Endothelial cell of hepatic sinusoid (primary cell): Measurements from ENCODE around the gene PRDM12.

ENCODE experiments used
- in situ Hi-C: cut with HindIII; loops from 2 replicates; pipeline ENCODE4 v1.10.0; 2017; ENCODE audit warnings: low sequenced_read_pairs

The PRDM12 gene

DNA sequence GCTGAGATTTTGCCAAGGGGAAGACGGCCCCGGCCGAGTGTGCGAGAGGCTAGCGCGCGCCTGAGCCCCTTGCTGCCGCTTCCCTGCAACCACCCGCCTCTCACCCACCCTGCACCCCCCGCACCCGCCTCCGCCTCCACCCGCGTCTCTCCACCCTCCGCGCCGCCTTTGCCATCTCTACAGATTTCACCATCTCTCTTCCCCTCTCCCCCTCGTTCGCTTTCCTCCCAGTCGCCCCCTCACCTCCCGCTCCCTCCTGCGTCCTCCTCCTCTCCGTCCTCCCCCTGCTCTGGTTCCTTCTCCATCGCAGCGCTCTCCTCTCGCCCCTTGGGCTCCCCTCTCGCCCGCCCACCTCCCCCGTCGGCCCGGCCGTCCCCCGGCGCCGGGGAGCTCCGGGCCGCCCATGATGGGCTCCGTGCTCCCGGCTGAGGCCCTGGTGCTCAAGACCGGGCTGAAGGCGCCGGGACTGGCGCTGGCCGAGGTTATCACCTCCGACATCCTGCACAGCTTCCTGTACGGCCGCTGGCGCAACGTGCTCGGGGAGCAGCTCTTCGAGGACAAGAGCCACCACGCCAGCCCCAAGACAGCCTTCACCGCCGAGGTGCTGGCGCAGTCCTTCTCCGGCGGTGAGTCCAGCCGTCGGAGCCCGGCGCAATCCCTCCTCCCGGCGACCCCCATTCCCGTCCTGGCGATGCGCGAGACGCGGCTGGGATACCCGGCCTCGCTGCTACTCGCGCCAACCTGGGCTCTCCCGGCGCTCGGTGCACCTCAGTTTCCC lies at the start of gene PRDM12:
Gene PRDM12 (plus strand): TSS at position 344 of the 778 bp plus-strand sequence. CDS start 60 bp downstream, at position 404.
- in situ Hi-C loops: loop anchor here (5.0 kb wide), 1 partner anchor 42 kb away; no protein-coding TSS in a partner anchor

DNA sequence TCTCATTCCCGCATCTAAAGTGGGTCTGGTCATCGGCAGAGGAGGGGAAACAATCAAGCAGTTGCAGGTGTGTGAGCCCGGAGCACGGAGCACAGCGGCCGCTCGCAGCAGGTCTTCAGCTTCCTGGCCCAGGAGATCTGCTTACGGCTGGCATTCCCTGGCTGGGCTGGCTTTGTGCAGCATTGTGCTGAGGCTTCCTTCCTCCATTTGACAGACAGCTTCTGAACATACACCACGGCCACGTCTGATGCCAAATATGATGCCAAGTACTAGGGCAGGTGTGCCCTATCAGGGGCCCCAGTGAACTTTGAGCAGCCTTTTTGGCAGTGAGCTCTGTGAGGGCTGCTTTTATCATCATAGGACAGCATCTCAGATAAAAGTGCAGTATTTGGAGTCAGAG lies 47.9 kb upstream of the PRDM12 start:
- in situ Hi-C loops: no loop called here

DNA sequence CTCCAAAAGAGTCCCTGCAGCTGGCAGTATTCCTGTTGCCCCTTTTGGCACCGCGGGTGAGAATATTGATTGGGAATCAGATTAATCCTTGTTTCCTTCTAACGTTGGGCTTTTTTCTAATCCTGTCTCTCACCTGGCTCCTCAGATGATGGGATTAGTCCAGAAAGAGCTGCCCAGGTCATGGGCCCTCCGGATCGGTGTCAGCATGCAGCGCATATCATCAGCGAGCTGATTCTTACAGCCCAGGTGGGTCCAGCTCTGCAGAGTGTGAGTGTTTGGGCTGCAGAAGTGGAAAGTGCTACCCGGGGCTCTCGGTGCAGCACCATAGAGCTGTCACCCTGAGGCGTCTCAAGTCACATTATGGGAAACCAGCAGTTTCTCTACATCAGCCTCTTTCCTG lies 40.9 kb upstream of the PRDM12 start:
- in situ Hi-C loops: loop anchor here (5.0 kb wide), 1 partner anchor 44 kb away; no protein-coding TSS in a partner anchor

DNA sequence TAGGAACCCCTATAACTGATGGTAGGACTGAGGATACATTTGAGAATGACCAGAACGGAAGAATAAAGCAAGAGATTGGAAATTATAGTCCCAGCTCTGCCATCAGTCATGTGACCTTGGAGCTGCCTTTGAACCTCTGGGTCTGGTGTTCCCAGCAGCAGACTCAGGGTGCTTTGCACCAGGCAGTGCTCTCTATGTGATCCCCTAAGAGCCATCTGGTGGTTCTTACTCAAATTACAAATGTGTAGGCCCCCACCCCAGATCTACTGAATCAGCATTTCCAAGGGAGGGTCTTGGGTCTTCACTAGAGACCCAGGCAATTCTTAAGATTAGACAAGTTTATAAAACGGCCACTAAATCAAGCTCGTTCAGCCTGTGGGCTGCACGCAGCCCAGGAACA lies 40.2 kb upstream of the PRDM12 start:
- in situ Hi-C loops: loop anchor here (5.0 kb wide), 1 partner anchor 43 kb away; no protein-coding TSS in a partner anchor

DNA sequence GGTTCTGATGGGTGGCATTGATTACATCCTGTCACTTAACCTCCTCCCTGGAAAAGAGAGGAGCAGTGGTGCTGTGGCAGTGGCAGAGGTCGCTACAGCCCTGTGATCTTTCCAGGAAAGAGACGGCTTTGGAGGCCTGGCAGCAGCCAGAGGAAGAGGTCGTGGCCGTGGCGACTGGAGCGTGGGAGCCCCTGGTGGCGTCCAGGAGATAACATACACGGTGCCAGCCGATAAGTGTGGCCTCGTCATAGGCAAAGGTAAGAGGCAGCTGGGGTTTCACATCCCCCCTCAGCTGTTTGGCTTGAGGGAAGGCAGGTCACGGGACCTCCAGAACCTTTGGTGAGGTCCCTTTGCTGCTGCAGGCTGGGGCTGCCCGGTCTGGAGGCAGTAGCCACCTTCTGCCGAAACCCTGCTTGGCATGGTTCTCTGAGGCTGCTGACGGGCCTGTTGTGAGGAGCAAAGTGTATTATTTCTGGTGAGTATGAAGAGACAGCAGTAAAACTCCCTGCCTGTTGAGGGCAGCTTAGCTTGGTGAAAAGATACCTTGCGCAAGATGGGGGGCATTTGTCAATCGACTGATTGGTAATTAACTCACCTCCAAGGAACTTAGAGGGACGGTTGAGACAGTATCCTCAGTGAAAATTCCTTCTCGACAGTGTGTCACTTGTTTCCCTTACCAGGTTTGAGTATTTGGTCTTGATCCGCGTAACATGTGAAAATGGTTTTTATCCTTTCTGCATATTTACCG lies 38.0 kb upstream of the PRDM12 start:
- in situ Hi-C loops: no loop called here

DNA sequence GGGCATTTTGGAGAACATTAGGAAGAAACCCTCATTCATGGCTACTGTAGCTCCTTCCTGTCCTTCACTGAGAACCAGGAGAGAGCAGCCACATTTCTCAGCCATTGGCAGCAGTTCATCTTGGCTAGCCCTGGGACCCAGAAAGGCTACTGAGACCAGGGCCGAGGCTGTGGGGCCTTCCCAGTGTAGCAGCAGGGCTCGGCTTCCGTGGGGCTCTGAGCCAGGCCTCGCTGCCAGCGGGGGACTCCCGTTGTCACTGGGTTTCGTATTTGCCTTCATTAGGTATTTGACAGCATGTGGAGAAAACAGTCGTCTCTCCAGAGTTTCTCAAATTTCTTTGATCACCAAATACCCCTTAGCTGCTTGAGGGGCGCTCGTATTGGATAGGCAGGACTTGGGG lies 37.3 kb upstream of the PRDM12 start:
- in situ Hi-C loops: no loop called here

DNA sequence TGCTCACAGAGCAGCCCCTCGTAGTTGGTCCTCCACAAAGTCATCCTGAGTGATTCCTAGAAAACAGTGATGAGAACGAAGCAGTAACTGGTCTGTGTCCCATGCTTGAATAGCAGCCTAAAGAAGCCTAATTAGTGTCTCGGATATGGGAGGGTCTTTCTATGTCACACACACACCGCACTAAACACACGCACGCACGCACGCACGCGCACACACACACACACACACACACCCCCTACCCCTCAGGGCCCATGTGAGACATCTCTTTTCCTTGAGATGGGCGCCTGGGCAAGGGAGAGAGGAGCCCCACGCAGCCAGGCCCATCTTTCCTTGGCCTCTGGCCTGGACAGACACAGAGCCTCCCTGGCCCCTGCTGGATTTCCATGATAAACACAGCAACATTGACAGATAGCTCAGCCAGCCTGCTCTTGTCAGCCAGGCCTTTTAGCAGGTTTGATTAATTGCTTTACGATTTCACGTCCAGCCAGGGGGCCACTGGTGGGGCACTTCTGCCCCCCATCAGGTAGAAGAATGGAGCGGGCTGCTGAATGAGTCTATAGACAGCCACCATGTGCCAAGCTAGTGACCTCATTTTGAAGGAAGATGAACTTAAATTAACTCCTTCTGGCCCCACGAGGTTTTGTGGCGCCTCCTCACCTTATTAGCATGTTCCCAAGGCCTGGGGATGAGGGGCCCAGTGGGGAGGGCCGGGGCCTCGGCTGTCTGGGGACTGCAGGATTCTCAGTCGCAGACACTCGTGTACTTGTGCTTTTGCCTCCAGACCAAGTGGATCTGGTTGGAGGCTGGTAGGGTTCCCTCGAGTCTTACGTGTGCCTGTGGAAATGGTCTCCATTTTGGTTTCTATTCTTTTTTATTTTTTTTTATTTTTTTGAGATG lies 36.2 kb upstream of the PRDM12 start:
- in situ Hi-C loops: no loop called here

DNA sequence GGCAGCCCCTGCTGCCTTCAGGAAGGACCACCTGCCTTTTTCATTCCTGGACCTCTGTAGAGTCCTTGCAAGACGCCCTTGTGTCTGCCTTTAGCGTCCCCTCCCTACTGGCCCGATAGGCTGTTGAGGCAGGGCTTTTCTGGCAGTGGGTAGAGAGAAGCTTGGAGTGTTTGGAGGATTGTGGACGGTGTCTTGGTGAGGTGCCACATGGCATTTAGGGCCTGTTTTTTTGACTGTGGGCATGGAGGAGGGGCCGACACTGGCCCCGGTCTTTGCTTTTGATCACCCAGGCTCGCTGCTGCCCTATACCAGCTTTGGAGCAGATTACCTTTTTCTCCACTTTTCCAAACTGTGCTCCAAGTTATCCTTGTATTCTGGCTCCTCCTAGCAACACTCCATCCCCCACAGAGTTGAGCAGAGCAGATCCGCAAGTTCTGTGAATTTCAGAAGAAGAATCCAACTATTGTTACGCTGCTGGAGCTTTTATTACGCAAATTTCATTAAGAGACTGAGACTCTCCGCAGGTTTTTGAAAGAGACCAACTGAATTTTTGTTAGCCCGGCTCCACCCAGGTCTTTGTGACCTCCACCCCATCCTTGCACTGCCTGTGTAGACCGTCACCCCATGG lies 34.8 kb upstream of the PRDM12 start:
- in situ Hi-C loops: no loop called here

DNA sequence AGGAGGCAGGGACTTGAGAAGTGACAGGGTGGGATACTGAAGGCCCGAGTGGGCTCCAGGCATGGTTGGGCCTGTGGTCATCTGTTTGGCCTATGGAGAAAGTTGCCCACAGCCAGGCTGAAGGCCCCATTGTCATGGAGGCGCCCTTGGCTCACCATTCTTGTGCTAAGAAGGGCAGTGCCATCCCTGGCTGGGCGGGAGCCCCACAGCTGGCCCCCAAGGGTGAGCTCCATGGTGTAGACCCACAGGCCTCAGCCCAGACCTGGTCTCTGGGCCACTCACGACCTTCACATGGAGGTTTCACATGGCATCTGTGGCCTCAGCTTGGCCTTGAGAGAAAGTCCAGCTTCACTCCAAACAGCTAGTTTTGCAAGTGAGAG lies 34.3 kb upstream of the PRDM12 start:
- in situ Hi-C loops: no loop called here

DNA sequence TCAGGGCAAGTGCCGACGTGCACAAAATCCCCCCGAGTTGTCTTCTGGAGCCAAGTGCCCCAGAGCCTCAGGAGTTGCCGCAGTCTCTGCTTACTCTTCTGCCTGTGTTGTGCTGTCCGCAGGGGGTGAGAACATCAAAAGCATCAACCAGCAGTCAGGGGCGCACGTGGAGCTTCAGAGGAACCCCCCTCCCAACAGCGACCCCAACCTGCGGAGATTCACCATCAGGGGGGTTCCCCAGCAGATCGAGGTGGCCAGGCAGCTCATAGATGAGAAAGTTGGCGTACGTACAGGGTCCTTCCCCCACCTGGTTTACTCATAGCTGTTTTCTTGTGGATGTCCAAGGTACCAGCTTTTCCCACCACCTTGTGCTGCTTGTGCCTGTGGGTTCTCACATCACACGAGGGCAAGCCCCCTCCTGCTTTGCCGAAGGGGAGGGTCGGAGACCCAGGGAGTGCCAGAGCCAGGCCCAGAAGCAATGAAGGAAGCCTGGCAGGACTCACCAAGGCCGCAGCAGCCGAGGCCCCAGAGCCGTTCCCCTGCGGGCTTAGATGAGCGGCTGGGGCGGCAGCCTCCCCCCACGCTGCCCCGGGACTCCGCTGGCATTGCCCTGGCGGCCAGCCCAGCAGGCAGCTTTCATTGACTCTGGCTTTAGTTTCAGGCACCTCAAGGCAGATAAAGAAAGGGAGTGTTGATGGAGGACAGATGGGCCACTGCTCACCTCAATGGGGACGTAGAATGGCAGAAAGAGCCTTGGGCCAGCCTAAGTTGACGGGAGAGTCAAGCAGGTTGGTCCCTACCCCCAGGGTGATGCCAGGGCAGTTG lies 33.7 kb upstream of the PRDM12 start:
- in situ Hi-C loops: no loop called here

DNA sequence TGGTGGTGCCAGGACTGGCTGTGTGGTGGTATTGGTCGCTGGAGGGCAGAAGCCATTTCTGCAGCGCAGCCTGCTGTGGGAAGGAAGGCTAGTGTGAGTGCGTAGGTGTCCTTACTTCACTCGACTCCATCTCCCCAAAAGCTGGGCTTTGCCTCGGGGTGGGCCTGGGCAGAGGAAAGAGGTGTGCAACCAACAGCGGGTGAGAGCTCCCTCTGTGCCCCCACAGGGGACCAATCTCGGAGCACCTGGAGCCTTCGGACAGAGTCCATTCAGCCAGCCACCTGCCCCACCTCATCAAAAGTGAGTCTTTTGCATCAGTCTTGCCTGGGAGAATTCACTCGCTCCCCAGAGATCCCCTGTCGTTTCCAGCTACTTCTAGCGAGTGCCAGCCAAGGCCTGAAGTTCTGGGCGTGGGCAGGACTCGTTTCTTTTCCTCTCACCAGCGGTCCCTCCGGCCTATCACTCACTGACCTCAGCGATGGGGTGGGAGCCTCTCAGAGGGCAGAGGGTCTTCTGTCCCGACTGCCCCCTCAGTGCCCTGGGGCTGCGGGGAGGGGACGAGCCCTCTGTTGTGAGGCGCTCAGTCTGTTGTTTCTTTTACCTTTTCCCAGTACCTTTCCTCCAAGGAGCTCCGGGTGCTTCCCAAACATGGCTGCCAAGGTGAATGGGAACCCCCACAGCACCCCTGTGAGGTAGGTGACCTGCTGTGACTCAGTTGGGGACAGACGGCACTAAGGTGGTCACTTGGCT lies 32.9 kb upstream of the PRDM12 start:
- in situ Hi-C loops: no loop called here

DNA sequence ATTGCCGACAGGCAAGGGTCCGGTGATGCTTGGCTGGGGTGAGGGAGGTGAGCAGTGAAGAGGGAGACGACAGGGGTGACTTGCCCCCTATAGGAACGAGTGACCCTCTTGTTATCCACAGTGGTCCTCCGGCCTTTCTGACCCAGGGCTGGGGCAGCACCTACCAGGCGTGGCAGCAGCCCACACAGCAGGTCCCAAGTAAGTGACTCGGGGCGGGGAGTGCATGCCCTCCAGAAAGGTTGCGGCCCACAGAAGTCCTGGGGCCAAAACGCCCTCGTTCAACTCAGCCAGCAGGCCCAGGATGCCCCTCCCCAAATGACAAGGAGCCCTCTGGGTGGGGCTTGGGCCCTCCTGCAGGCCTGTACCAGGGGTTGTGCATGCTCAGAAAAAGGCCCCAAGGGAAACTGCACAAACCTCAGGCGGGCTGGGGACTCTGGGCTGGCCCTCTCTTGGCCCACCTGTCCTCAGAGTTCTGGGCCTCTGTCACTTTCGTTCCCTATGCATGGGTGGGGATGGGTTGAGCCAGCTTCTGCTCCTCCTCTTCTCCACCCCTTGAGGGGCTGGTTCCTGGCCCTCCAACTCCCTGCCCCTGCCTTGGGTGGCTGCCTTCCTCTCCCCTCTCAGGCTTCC lies 32.2 kb upstream of the PRDM12 start:
- in situ Hi-C loops: no loop called here

DNA sequence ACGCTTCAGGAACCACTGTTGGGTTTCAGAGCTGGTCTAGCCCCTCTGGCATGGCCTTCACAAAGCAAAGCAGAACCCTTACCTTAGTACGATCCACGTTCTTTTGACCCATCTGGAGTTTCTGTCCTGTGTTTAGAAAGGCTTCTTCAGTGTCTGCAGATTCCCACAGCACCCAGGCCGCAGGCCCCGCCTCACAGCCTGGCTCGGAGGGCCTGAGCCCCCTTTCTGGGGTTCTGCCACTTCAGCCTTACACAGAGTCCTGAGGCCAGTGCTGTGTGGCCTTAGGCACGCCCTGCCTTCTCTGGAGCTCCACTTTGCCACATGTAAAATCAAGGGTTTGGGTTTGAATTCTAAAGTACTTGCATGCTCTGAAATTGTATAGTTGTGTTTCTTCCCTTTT lies 31.6 kb upstream of the PRDM12 start:
- in situ Hi-C loops: no loop called here

DNA sequence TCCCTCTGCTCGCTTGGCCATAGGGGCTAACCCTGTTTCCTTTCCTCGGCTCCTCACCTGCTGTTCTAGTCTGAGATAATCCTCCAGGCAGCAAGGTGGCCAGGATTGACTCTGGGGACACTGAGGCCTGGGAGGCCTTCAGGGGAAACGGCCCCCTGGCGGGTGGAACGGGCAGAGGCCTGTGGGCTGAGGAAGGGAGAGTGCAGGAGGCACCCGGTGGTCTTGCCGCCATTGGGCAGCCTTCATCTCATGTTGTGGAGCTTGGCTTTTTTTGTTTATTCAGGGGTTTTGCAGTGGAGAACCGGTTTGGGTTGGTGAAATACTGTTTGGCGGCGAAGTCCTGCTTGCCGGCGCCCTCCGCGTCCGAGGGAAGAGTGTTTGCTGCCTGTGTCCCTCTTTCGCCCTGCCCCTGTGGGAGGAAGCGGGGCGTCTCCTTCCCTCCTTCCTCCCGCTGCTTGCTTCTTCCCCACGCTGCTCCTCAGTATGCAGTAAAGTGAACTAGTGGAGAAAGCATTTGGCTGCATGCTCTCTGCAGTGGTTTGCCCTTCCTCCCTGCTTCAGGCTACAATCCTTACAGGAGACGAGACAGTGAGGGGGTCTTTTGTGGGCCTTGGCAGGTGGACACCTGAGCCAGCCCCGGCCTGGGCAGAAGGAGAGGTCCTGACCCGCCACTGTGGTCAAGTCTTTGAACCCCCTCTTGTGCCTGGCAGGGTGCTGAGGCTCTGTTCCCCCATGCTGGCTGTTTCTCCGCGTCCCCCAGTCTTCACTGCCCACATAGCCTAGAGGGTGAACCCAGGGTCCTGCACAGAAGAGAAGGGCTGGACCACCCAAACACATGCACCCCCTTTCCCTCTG lies 30.8 kb upstream of the PRDM12 start:
- in situ Hi-C loops: no loop called here

DNA sequence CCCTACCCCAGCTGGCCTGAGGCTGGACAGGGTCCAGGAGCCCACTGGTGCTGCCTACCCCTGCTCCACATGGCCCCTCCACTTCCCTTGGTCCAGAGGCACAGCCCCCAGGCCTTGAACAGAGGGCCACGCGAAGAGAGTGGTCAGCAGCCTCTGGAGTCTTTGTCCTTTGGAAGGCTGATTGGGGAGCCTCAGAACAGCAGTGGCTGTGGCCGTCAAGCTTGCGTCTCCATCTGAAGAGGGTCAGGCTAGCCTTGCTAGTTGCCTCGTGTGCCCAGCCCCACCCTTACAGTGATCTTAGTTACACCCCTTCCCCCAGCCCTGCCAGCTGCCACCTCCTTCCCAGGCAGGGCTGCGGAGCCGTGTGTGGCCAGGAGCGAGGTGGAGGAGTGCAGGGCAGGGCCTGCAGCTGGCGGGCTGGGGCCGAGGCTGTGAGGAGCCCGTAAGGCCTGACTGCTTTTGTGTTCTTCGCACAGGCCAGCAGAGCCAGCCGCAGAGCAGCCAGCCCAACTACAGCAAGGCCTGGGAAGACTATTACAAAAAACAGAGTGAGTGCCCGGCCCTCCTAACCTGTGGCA lies 30.1 kb upstream of the PRDM12 start:
- in situ Hi-C loops: no loop called here

DNA sequence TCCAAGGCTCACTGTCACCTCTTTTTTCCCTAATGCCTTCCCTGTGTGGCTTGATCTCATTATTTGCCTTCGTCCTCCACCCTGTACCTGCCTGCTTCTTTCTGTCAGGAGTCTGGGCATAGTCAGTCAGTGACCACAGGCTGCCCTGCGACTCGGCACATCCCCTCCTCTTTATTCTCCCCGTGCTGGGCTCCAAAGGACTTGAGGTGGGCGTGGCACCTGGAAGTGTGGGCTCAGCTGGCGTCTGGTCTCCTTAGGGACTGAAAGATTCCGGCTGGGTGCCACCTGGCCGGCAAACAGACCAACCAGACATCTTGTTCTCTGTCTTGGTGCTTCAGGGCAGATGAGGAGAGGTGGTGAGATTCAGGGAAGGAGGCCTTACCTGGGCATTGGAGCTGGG lies 29.6 kb upstream of the PRDM12 start:
- in situ Hi-C loops: no loop called here

DNA sequence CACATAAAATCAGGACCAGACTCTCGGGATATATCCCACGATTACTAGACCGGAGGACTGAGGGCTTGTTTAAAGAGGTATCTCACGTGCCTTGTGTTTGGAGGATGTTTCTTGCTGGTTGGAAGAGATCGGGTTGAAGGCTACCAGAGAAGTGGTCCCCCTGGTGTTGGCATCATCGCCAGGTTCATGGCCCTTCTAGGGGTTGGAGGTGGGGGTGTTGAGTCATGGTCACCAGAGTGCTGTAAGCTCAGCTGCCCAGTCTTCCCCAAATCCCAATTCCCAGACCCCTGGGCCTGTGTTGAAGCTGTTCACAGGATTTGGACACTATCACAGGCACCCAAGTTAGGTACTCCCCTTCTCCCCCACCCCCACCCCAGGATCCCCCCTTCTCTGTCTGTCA lies 29.1 kb upstream of the PRDM12 start:
- in situ Hi-C loops: no loop called here
